ENCODE measurements around the gene TMEM184A. TPM values are rescaled to one million over a fixed set of nuclear protein-coding genes. Genes with fewer than 3 reads are reported as not detected.
A peak's percentile ranks its signal among the peaks of the same experiment; 100 is the strongest.
"Not testable (repeated sequence)": the region's sequence is repeated elsewhere in the genome, so short reads cannot be mapped to it uniquely, and the experiment has no call there.

TMEM184A gene
- total and polyA plus RNA-seq, 2 experiments from 2014 or later, result not detected

- Histone ChIP-seq H3K9me3 (ENCODE audit: low read depth) (no peaks in the 10 kb centered on the region), H3K4me1 (ENCODE audit: insufficient read depth) (peaks cover 6% of the 10 kb centered on the region), H3K4me2 (ENCODE audit: unreplicated experiment) (no peak overlapping the region), H3K4me3 (no peak overlapping the region), H2AFZ (no peak overlapping the region), H3K36me3 (ENCODE audit: low read depth) (no peaks in the 10 kb centered on the region), H3K9ac (no peak overlapping the region), H3K9me2 (ENCODE audit: insufficient read depth) (no peaks in the 10 kb centered on the region), H4K20me1 (ENCODE audit: insufficient read depth) (no peaks in the 10 kb centered on the region), H3K27ac (no peak overlapping the region), H3K79me2 (ENCODE audit: insufficient read depth) (no peaks in the 10 kb centered on the region), H3F3A (ENCODE audit: insufficient read depth) (no peaks in the 10 kb centered on the region), H3K27me3 (replicated peaks; ENCODE audit: insufficient read depth) (no peaks in the 10 kb centered on the region)
- no peak for DNase-seq
- in situ Hi-C loops (cut with MboI), result no loop called here
- TF ChIP-seq EZH2 (IDR thresholded peaks at IDR 0.05; ENCODE audit: insufficient read depth, poor library complexity, severe bottlenecking) (no peak), EZH2phosphoT487 (IDR thresholded peaks at IDR 0.05; ENCODE audit: insufficient read depth, low read depth) (no peak)
- WGBS, 2 experiments (ENCODE audit: low coverage in 1 of 2, low lambda C conversion rate in 2 of 2, missing lambda C conversion rate in 2 of 2), result 66 to 68% methylated on average over 18 of the region's 18 CpGs
Measured at GRCh38 chr7:1516586-1517251, 39.3 kb downstream of the TMEM184A start.

DNA sequence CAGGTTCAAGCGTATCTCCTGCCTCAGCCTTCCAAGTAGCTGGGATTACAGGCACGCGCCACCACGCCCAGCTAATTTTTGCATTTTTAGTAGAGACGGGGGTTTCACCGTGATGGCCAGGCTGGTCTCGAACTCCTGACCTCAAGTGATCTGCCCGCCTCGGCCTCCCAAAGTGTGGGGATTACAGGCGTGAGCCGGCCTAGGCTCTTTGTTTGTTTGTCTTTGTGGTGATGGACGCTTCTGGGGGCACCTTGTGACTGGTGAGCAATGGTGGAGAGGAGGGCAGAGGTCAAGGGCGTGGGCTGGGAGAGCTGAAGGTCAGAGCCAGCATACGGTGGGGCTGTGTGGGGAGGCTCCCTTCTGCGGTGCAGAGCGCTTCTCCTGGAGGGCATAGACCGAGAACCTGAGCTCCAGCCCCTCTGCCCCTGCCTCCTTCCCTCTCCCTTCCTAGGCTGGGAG is 40.5 kb downstream of the TMEM184A start:
- WGBS, 2 experiments (ENCODE audit: low coverage in 1 of 2, low lambda C conversion rate in 2 of 2, missing lambda C conversion rate in 2 of 2), result 76 to 78% methylated on average over 17 of the region's 17 CpGs
- H2AFZ ChIP-seq; H4K20me1 ChIP-seq (ENCODE audit: insufficient read depth); H3K27ac ChIP-seq; H3K4me3 ChIP-seq; H3F3A ChIP-seq (ENCODE audit: insufficient read depth); in situ Hi-C loops (cut with MboI); H3K27me3 ChIP-seq (replicated peaks; ENCODE audit: insufficient read depth); H3K4me1 ChIP-seq (ENCODE audit: insufficient read depth); H3K9ac ChIP-seq; H3K36me3 ChIP-seq (ENCODE audit: low read depth); H3K79me2 ChIP-seq (ENCODE audit: insufficient read depth); H3K4me2 ChIP-seq (ENCODE audit: unreplicated experiment); H3K9me3 ChIP-seq (ENCODE audit: low read depth); H3K9me2 ChIP-seq (ENCODE audit: insufficient read depth); DNase-seq: not testable (repeated sequence)

DNA sequence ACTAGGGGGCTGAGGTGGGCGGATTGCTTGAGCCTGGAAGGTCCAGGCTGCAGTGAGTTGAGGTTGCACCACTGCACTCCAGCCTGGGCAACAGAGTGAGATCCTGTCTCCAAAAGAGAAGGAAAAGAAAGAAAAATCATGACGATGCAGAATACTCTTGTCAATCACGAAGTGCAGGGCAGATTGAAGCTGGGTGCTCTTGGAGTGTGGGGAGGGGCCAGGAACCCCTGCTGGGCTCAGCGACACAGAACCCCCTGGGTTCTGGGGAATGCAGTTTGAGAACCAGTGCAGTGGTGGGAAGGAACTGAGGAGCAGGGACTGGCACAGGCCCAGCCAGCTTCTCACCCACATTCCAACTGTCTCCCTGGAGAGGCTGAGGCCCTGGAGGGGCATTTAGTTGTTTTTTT is 41.0 kb downstream of the TMEM184A start:
- DNase-seq, result peak; percentile 40

GRCh38 chr7:1514407-1514806 is 41.6 kb downstream of the TMEM184A start:
- WGBS, 2 experiments (ENCODE audit: low coverage in 1 of 2, low lambda C conversion rate in 2 of 2, missing lambda C conversion rate in 2 of 2), result 77 to 83% methylated on average over 12 of the region's 12 CpGs
- Histone ChIP-seq H3K36me3 (ENCODE audit: low read depth) (no peaks in the 10 kb centered on the region), H3K9me3 (ENCODE audit: low read depth) (no peaks in the 10 kb centered on the region), H3K4me3 (no peak overlapping the region), H3K79me2 (ENCODE audit: insufficient read depth) (no peaks in the 10 kb centered on the region), H3K9ac (no peak overlapping the region), H3K9me2 (ENCODE audit: insufficient read depth) (no peaks in the 10 kb centered on the region), H3K4me1 (ENCODE audit: insufficient read depth) (peaks cover 6% of the 10 kb centered on the region), H3K4me2 (ENCODE audit: unreplicated experiment) (no peak overlapping the region), H4K20me1 (ENCODE audit: insufficient read depth) (no peaks in the 10 kb centered on the region), H3K27me3 (replicated peaks; ENCODE audit: insufficient read depth) (no peaks in the 10 kb centered on the region), H2AFZ (no peak overlapping the region), H3K27ac (no peak overlapping the region), H3F3A (ENCODE audit: insufficient read depth) (no peaks in the 10 kb centered on the region)
- no peak for DNase-seq
- in situ Hi-C loops (cut with MboI), result no loop called here
- TF ChIP-seq EZH2 (IDR thresholded peaks at IDR 0.05; ENCODE audit: insufficient read depth, poor library complexity, severe bottlenecking) (no peak), EZH2phosphoT487 (IDR thresholded peaks at IDR 0.05; ENCODE audit: insufficient read depth, low read depth) (no peak)

More for the DNA sequence above, 41.0 kb downstream of the TMEM184A start:
- TF ChIP-seq EZH2phosphoT487 (IDR thresholded peaks at IDR 0.05; ENCODE audit: insufficient read depth, low read depth) (no peak), EZH2 (IDR thresholded peaks at IDR 0.05; ENCODE audit: insufficient read depth, poor library complexity, severe bottlenecking) (no peak)
- no peak overlapping the region for H3K27ac ChIP-seq
- H3K27me3 ChIP-seq (replicated peaks; ENCODE audit: insufficient read depth), result no peaks in the 10 kb centered on the region
- no peaks in the 10 kb centered on the region for H3K9me3 ChIP-seq (ENCODE audit: low read depth)
- no peaks in the 10 kb centered on the region for H3K79me2 ChIP-seq (ENCODE audit: insufficient read depth)
- H4K20me1 ChIP-seq (ENCODE audit: insufficient read depth), result no peaks in the 10 kb centered on the region
- H3K4me2 ChIP-seq (ENCODE audit: unreplicated experiment), result no peak overlapping the region
- peaks cover 6% of the 10 kb centered on the region for H3K4me1 ChIP-seq (ENCODE audit: insufficient read depth)
- H3F3A ChIP-seq (ENCODE audit: insufficient read depth), result no peaks in the 10 kb centered on the region
- H3K4me3 ChIP-seq, result no peak overlapping the region
- WGBS, 2 experiments (ENCODE audit: low coverage in 1 of 2, low lambda C conversion rate in 2 of 2, missing lambda C conversion rate in 2 of 2), result 41 to 44% methylated on average over 4 of the region's 4 CpGs
- H3K9ac ChIP-seq, result no peak overlapping the region
- in situ Hi-C loops (cut with MboI), result no loop called here
- H2AFZ ChIP-seq, result no peak overlapping the region
- no peaks in the 10 kb centered on the region for H3K36me3 ChIP-seq (ENCODE audit: low read depth)
- H3K9me2 ChIP-seq (ENCODE audit: insufficient read depth), result no peaks in the 10 kb centered on the region

Measured in GM23248 (cell line).